ENCODE data around the gene TACC2.

DNA sequence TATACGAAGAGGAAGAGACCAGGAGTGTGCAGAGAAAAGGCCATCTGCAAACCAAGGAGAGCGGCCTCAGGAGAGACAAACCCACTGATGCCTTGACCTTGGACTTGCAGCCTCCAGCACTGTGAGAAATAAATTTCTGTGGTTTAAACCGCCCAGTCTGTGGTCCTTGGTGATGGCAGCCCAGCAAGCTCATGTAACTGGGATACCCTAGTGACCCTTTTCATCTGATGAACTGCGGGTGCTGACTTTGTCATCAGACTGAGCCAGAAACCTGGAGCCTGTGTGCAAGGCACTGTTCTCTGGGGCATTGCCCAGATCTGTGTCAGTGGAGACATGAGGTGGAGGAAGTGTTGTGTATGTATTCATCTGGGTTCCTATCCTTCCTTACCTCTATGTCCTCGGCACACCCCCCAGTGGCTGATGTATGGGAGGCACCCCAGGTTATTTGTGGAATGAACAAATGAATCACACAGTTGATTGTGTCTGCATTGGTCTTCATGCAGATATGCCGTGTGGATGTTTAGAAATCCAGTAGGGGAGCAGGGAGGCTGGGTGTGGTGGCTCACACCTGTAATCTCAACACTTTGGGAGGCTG lies 217.6 kb downstream of the TACC2 start:
- TF ChIP-seq CTCF (IDR thresholded peaks at IDR 0.05; ENCODE audit: insufficient read depth, low read depth, low read length) (no peak), EZH2 (IDR thresholded peaks at IDR 0.05; ENCODE audit: insufficient read depth, low read length) (no peak)

Measured in astrocyte (in vitro differentiated cells and primary cell).